A549 treated with ZK216348 at 1 μM for 4 hours (cell line): ENCODE data around the gene COL28A1. TPM values are rescaled to one million over a fixed set of nuclear protein-coding genes. Genes with fewer than 3 reads are reported as not detected.

Source experiments
- total RNA-seq: library from RNA; stranded (reverse); fragments of 200-300 nt; extraction: Qiagen RNA extraction; gene quantifications from 5 replicates; pipeline ENCODE4 v1.2.3, GENCODE V29; 2022; ENCODE audit warnings: low read depth

COL28A1 gene
- total RNA-seq = 0.45 to 0.94 TPM (median 0.72 TPM) in 5 replicates

GRCh38 chr7:7535691-7536090 lies at the start of gene COL28A1:
TSS of gene COL28A1 (minus strand) at chr7:7535873. CDS start at chr7:7532875, 2,998 bp downstream.

GRCh38 chr7:7566651-7567611 lies 31.3 kb upstream of the COL28A1 start, which contains the start of gene MIOS:
TSS of gene MIOS (plus strand) at chr7:7566884. CDS start at chr7:7572476, 5,592 bp downstream.

Other genes with a start within 250 kb of the COL28A1 start
- gene MIOS, start 31.0 kb upstream of the COL28A1 start, total RNA-seq = 13.2 to 23.1 TPM (median 20.0 TPM) in 5 replicates
- 6.8 to 11.8 TPM (median 9.5 TPM) in 5 replicates for gene UMAD1, start 104.9 kb upstream of the COL28A1 start, total RNA-seq
- 74.2 to 106 TPM (median 95.0 TPM) in 5 replicates for gene RPA3, start 182.7 kb upstream of the COL28A1 start, total RNA-seq